Activated gamma-delta T cell (primary cell): ENCODE measurements around the gene GJD2.

Source experiments
- DNase-seq: peaks from one replicate; lab custom pipeline; 2025; lab: John Stamatoyannopoulos, UW

The GJD2 gene

DNA sequence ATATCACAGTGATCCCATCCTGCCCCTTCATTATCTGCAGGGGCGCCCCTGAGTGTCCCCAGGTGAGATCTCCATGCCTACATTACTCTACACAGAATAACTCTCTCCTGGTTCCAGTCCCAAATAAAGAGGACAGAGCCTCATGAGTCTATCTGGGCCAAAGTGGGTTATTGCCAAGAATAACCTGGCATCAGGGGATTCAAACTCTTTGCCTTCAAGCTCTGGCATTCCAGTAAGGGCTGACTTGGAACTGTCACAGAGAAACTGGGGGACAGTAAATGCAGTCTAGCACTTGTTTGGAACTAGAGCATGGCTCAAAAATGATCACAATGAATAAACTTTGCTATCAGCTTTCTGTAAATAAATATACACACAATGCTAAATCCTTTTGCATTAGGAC, 30.3 kb downstream of the GJD2 start:
- DNase-seq: no peak

DNA sequence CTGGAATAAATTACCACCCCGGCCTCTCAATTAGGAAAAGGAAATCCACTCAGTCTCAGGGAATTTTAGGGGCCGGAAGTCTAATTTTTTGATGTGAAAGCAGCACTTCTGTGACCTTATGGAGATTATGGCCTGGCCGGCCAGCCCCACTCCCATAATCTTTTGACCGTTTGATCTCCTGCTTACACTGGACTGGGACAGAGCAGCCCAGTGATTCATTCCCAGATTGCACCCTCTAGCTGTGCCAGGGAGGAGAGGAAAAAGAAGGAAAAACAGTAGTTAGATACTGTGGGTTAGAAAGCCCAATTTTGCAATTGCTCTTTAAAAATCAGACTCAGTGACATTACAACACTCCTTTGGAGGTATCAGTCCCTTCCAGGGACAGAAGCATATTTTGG, 32.4 kb downstream of the GJD2 start:
- no peak for DNase-seq

DNA sequence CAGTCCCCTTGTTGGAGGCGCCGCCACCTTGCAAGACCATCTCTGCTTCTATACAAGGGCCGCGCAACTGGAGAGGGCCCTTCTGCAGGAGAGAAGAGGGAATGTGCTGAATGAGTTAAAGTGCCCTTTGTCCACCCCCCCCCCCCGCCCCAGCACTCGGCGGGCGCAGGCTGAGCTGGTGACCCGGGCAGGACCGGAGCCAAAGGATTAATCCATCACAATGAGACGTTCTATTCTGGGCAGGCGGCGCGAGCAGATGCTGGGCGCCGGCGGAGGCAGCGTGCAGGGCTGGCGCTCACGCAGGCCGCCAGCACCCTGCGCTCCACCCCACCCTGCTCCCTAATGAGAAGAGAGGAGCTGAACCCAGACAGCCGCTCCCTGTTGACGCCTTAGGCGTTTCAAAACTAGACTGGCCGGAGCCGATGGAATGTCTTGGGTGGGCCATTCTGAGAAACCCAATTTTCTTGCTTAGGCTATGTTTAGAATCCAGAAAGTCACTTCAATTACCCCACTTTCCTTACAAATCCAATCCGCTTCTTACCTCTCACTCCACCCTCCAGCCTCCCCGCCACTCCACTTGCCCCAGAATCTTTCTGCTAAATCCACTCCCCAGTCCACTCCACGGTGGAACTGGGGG, 32.9 kb downstream of the GJD2 start:
- no peak for DNase-seq

DNA sequence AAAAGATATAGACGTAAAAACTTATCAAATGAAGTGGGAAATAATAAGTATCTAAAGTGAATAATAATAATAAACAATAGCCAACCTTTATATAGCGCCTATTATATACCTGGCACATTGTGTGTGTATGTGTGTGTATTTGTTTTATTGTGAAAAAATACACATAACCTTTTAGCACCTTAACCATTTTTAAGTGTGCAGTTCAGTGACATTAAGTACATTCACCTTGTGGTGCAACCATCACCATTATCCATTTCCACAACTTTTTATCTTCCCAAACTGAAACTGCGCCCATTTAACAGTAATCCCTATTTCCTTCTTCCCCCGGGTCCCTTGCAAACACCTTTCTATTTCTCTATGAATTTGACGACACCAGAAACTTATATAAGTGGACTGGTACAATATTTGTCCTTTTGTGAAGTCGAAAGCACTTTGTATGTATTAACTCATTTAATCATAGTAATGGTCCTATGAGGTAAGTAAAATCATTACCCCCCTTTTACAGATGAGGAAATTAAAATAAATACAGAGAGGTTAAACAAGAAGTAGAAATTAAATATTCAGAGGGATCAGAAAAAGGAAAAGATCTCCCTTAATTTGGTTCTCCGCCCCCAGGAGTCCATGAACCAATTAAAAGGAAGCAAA, 33.5 kb downstream of the GJD2 start:
- DNase-seq: no peak

GRCh38 chr15:34719695-34720094, 35.1 kb downstream of the GJD2 start:
- no peak for DNase-seq

DNA sequence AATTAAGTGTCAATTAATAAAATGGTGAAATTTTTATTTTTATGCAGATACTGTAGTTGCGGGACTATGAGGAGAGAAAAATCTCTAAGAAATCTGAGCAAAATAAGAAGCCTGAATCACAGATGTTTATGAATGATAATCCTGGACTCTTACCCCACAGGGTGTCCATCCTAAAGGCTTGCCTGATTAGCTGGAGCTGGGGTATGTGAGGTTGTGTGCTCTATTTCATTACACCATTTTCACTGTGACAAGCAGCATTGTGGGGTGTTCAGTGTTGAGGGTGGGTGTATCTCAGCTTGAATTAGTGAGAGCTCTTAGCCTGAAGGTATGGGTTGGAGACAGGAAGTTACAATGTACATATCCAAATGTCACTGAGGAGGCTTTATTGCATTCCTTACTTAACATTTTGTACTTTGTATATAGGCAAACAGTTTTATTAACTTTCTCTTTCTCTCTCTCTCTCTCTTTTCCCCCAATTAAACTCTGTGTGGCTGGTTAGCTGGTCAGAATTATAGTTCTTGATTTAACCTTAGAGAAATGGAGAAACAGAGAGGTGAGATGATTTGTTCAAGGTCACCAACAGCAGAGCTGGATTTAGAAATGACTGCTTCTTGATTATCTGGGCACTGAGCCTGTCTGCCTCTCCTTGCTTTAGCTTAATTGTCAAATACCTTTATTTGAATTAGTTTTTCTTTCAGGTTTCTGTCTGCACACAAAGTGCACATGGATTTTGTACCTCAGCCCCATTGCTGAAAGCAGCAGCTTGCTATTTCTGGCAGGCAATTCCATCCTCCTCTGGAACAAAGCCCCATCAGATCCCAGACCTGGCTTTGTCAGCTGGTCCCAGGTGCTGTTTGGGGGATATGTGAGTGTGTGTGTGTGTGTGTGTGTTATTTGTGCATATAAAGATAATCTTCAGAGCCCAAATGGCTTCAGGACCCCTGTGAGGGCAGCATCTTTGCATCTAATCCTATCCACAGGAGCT, 35.8 kb downstream of the GJD2 start:
- DNase-seq: no peak

- no peak for DNase-seq
These were observed 37.1 kb downstream of the GJD2 start for GRCh38 chr15:34717729-34718128.

DNA sequence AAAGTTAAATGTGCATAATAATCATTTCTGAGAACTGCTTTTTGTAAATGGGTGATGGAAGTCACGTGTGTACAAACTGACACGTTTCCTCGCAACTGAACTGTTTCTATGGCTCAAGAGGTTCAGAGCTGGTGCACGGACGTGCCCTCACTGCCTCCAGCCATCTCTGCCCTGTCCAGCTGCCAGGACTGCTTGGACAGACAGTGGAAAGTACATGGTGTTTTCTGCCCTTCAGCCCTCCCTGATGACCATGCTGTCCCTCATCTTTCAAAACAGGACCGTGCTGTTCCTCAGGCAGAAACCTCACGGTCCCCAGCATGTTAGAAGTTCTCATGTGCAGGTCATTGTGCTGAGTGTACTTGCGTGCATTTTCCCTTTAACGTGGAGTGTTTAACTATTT, 38.7 kb downstream of the GJD2 start:
- DNase-seq: no peak

DNA sequence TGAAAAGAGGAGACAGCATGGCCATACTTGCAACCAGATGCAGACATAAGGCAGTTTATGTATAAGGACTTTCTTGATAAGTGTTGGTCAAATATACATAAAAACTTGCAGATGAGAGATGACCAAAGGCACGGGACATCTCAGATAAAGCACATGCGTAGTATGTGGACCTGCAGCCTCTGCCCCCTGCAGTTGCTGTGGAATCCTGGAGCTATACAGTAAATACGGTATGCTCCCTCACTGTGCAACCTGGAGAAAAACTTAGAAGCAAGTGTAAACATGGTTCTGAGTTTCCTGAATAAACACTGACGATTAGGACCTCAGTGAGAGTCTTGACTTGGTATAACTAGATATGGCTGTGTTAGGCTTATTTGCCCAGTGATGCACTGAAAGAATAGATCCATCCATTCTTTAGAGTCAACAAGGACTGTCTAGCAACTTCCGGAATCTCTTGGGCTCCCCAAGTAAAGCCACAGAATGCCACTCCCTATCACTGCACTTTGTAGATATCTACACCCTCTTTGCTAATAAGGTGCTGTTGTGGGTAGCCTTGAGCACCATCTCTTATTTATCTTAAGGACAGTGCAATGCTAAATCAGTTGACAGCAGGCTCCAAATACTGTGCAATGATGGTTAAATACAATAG, 40.2 kb downstream of the GJD2 start:
- DNase-seq: no peak

DNA sequence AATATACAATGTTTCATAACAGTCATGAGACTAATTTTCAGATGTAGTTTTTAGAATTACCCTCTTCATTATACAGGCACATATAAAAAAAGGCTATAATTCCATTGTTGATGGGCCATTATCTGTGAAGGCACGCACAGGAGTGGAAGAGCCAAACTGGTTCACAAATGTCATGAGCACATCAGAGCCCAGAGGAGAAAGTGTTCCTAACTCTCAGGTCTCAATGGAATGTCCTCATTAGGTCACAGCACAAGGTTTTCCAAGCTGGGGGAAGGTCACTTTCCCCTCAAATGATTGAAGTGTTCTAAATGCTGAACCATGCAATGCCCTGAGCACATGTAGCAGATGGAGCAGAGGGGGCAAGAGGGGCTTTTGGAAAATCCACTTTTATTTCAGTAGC, 41.2 kb downstream of the GJD2 start:
- no peak for DNase-seq

GRCh38 chr15:34709866-34710265, 44.9 kb downstream of the GJD2 start:
- no peak for DNase-seq

- no peak for DNase-seq
These were observed 46.4 kb downstream of the GJD2 start for GRCh38 chr15:34708422-34708821.

GRCh38 chr15:34701536-34701935, 53.3 kb downstream of the GJD2 start:
- no peak for DNase-seq
